Measurements from ENCODE around the gene DNASE1L3. TPM values are rescaled to one million over a fixed set of nuclear protein-coding genes. Genes with fewer than 3 reads are reported as not detected.
"Not testable (repeated sequence)": the region's sequence is repeated elsewhere in the genome, so short reads cannot be mapped to it uniquely, and the experiment has no call there.

Gene DNASE1L3
- polyA plus RNA-seq, 1 experiment, result not detected

GRCh38 chr3:58235970-58236369 is 25.2 kb upstream of the DNASE1L3 start:
- DNase-seq (ENCODE audit: low read depth, low spot score), result no peak
- POLR2A ChIA-PET, result no interaction called here
- no peak for TF ChIP-seq CTCF (IDR thresholded peaks at IDR 0.05; ENCODE audit: low read depth, low read length)

GRCh38 chr3:58234516-58234931 is 23.8 kb upstream of the DNASE1L3 start:
- no peak overlapping the region for H3K27ac ChIP-seq (ENCODE audit: low read depth, low read length)
- CTCF ChIA-PET, result interaction anchor here (0.8 to 6.6 kb wide), 4 partner anchors 17 to 86 kb away, joined by 3 to 60 read pairs (median 5); partner anchors contain the start of genes HTD2 and RPP14
- H3K9me3 ChIP-seq (ENCODE audit: control insufficient read depth, insufficient read depth, low read length), result no peaks in the 10 kb centered on the region; the same call in 1 of the 2 replicates
- peak; percentile 21 for DNase-seq (ENCODE audit: low read depth, low spot score)
- H3K4me3 ChIP-seq (ENCODE audit: low read depth, low read length), result no peak overlapping the region
- POLR2A ChIA-PET, result no interaction called here
- no peak for TF ChIP-seq CTCF (IDR thresholded peaks at IDR 0.05; ENCODE audit: low read depth, low read length)
- peaks cover 5% of the 10 kb centered on the region for H3K27me3 ChIP-seq (ENCODE audit: control insufficient read depth, insufficient read depth, low read length)

More at GRCh38 chr3:58235970-58236369, 25.2 kb upstream of the DNASE1L3 start:
- Histone ChIP-seq H3K9me3 (ENCODE audit: control insufficient read depth, insufficient read depth, low read length) (no peaks in the 10 kb centered on the region; the same call in 1 of the 2 replicates), H3K27me3 (ENCODE audit: control insufficient read depth, insufficient read depth, low read length) (peaks cover 5% of the 10 kb centered on the region), H3K4me3 (ENCODE audit: low read depth, low read length) (no peak overlapping the region), H3K27ac (ENCODE audit: low read depth, low read length) (no peak overlapping the region)
- CTCF ChIA-PET, result interaction anchor here (1.0 to 6.6 kb wide), 2 partner anchors 18 to 64 kb away, joined by 3 to 60 read pairs; no protein-coding TSS in a partner anchor

- POLR2A ChIA-PET, result no interaction called here
These were observed 20.9 kb upstream of the DNASE1L3 start for GRCh38 chr3:58231666-58232065.

GRCh38 chr3:58230876-58231552 is 20.2 kb upstream of the DNASE1L3 start:
- CTCF ChIA-PET, result interaction anchor here (0.6 to 6.6 kb wide), 6 partner anchors 9 to 75 kb away, joined by 3 to 60 read pairs (median 5); partner anchors contain the start of genes HTD2 and RPP14
- no peak for DNase-seq (ENCODE audit: low read depth, low spot score)
- POLR2A ChIA-PET, result no interaction called here
- Histone ChIP-seq H3K4me3 (ENCODE audit: low read depth, low read length) (no peak overlapping the region), H3K27ac (ENCODE audit: low read depth, low read length) (no peak overlapping the region), H3K9me3 (ENCODE audit: control insufficient read depth, insufficient read depth, low read length) (no peaks in the 10 kb centered on the region), H3K27me3 (ENCODE audit: control insufficient read depth, insufficient read depth, low read length) (peaks cover 7% of the 10 kb centered on the region)
- no peak for TF ChIP-seq CTCF (IDR thresholded peaks at IDR 0.05; ENCODE audit: low read depth, low read length)

More at GRCh38 chr3:58231666-58232065, 20.9 kb upstream of the DNASE1L3 start:
- CTCF ChIA-PET, result interaction anchor here (2.2 to 6.6 kb wide), 2 partner anchors 14 to 75 kb away, joined by 10 to 60 read pairs; partner anchors contain the start of genes HTD2 and RPP14
- DNase-seq (ENCODE audit: low read depth, low spot score), result no peak
- no peak for TF ChIP-seq CTCF (IDR thresholded peaks at IDR 0.05; ENCODE audit: low read depth, low read length)
- no peak overlapping the region for H3K4me3 ChIP-seq (ENCODE audit: low read depth, low read length)
- no peaks in the 10 kb centered on the region for H3K9me3 ChIP-seq (ENCODE audit: control insufficient read depth, insufficient read depth, low read length)
- peaks cover 7% of the 10 kb centered on the region for H3K27me3 ChIP-seq (ENCODE audit: control insufficient read depth, insufficient read depth, low read length)
- H3K27ac ChIP-seq (ENCODE audit: low read depth, low read length), result no peak overlapping the region

GRCh38 chr3:58227933-58228332 is 17.2 kb upstream of the DNASE1L3 start:
- H3K4me3 ChIP-seq (ENCODE audit: low read depth, low read length); H3K27ac ChIP-seq (ENCODE audit: low read depth, low read length); POLR2A ChIA-PET; DNase-seq (ENCODE audit: low read depth, low spot score); H3K9me3 ChIP-seq (ENCODE audit: control insufficient read depth, insufficient read depth, low read length): not testable (repeated sequence)
- peaks cover 20% of the 10 kb centered on the region for H3K27me3 ChIP-seq (ENCODE audit: control insufficient read depth, insufficient read depth, low read length)
- CTCF ChIA-PET, result interaction anchor here (1.1 to 2.0 kb wide), 3 partner anchors 11 to 78 kb away, joined by 4 to 11 read pairs (median 6); partner anchors contain the start of genes HTD2 and RPP14
